Body of pancreas (tissue), 4 donors: Measurements from ENCODE around the gene SIRT7. TPM values are rescaled to one million over a fixed set of nuclear protein-coding genes. Genes with fewer than 3 reads are reported as not detected.

Source experiments
- ATAC-seq: fragments of 150-250 bp; one replicate; pipeline ENCODE4 v1.9.1; 2016
- DNase-seq, 4 donors: peaks; one replicate each; pipeline ENCODE4 v3.0.0-alpha.2; 2019
- H3K27ac ChIP-seq, 4 donors: fragments of 200-600 bp; sonication (generic); 1 replicate in 3 of 4; 2 replicates in 1 of 4; pipeline versions ENCODE4 v1.5.1 to v1.6.1; 2016 to 2019; ENCODE audit warnings: mild to moderate bottlenecking in 1 of 4, mixed read lengths in 1 of 4, moderate library complexity in 1 of 4
- H3K27me3 ChIP-seq, 2 donors: fragments of 200-600 bp; sonication (generic); one replicate each; pipeline ENCODE4 v1.6.0; 2016; ENCODE audit warnings: mild to moderate bottlenecking in 1 of 2
- H3K36me3 ChIP-seq, 2 donors: fragments of 200-600 bp; sonication (generic); replicated peaks in 1 of 2; 2 replicates each; pipeline ENCODE4 v1.5.1; 2016; ENCODE audit warnings: low read depth in 2 of 2; ENCODE audit not compliant: insufficient read depth in 1 of 2
- H3K4me1 ChIP-seq: fragments of 200-600 bp; sonication (generic); one replicate; pipeline ENCODE4 v1.6.0; 2016
- H3K4me3 ChIP-seq, 2 donors: fragments of 200-600 bp; sonication (generic); 1 replicate in 1 of 2; 2 replicates in 1 of 2; pipeline ENCODE4 v1.5.1; 2016 to 2019
- H3K9me3 ChIP-seq, 3 donors: fragments of 200-600 bp; sonication (generic); 1 replicate in 2 of 3; 2 replicates in 1 of 3; pipeline ENCODE4 v1.5.1; 2016
- POLR2A ChIP-seq, 3 donors: fragments of 450-650 bp; IDR thresholded peaks; one replicate each; pipeline ENCODE4 v1.6.1; 2016; ENCODE audit warnings: antibody characterized with exemption in 3 of 3, mild to moderate bottlenecking in 2 of 3
- WGBS, 2 donors: methylation state at CpG; one replicate each; pipeline ENCODE4 v1.1.5; 2017; 5-methylcytosine and 5-hydroxymethylcytosine counted together
- intact Hi-C: fragments of 100-400 bp; cut with DNase I; formaldehyde crosslinking; loops from one replicate; pipeline ENCODE4 v1.15.1; 2023
- total RNA-seq, 2 donors: library from RNA; depleted of rRNA; stranded (reverse); fragments of >200 nt; gene quantifications; one replicate each; pipeline ENCODE4 v1.1.0, GENCODE V29; 2016
- TF ChIP-seq, protein P1 (sequence below), 7 experiments: fragments of 450-650 bp in 4 of 7; fragments of 200-600 bp in 3 of 7; sonication (generic) in 3 of 7; IDR thresholded peaks; one replicate each; pipeline ENCODE4 v1.5.1; 2016 to 2019; ENCODE audit warnings: antibody characterized with exemption in 7 of 7

SIRT7 gene
- total RNA-seq, 2 donors from 2014 or later = 23.9 to 48.5 TPM

DNA sequence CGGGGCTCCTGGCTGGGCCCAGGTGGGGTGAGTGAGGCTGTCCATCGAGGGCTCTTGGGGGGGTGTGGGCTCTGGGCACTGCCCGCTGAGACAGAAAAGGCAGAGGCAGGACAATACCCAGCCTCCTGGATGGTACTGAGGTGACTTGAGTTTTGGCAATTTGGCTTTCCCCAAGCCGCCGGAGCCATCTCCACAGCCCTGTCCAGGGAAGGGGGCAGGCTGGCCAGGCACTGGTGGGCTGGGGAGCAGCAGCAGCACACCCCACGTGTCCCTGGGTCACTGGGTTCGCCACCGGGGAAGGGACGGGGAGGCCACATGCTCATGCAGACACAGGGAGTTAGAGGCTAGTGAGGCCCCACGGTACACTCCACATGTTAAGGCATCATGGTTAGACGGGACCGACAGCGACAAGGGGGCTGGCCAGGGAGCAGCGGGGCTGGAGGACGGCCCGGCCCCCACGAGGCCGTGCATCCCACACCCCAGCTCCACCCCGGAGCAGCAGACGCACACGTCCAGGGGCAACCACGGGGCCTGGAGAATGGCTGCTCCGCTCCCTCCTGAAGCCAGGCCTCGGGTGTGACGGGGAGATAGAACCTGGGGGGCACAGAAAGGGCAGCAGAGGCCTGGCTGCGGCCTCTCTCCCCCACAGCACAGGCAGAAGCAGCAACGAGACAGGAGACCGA lies 49.8 kb downstream of the SIRT7 start:
- 55 to 70% methylated on average over 6 to 28 of the region's 28 CpGs for WGBS, 2 donors
- H3K27me3 ChIP-seq = no peaks in the 10 kb centered on the region
- H3K4me3 ChIP-seq = no peak overlapping the region
- intact Hi-C loops = no loop called here
- TF ChIP-seq POLR2A (IDR thresholded peaks at IDR 0.05) = peak in 1 of 3 donors; percentile 44
- TF ChIP-seq, protein P1, sequence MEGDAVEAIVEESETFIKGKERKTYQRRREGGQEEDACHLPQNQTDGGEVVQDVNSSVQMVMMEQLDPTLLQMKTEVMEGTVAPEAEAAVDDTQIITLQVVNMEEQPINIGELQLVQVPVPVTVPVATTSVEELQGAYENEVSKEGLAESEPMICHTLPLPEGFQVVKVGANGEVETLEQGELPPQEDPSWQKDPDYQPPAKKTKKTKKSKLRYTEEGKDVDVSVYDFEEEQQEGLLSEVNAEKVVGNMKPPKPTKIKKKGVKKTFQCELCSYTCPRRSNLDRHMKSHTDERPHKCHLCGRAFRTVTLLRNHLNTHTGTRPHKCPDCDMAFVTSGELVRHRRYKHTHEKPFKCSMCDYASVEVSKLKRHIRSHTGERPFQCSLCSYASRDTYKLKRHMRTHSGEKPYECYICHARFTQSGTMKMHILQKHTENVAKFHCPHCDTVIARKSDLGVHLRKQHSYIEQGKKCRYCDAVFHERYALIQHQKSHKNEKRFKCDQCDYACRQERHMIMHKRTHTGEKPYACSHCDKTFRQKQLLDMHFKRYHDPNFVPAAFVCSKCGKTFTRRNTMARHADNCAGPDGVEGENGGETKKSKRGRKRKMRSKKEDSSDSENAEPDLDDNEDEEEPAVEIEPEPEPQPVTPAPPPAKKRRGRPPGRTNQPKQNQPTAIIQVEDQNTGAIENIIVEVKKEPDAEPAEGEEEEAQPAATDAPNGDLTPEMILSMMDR (IDR thresholded peaks at IDR 0.05) = no peak
- no peaks in the 10 kb centered on the region for H3K9me3 ChIP-seq
- peaks cover 83% of the 10 kb centered on the region for H3K4me1 ChIP-seq
- no peak for ATAC-seq
- H3K36me3 ChIP-seq = no peaks in the 10 kb centered on the region
- peak in 1 of 4 donors; percentile 41 for DNase-seq
- peak overlapping the region; percentile 95 to 99 (median 98) for H3K27ac ChIP-seq

DNA sequence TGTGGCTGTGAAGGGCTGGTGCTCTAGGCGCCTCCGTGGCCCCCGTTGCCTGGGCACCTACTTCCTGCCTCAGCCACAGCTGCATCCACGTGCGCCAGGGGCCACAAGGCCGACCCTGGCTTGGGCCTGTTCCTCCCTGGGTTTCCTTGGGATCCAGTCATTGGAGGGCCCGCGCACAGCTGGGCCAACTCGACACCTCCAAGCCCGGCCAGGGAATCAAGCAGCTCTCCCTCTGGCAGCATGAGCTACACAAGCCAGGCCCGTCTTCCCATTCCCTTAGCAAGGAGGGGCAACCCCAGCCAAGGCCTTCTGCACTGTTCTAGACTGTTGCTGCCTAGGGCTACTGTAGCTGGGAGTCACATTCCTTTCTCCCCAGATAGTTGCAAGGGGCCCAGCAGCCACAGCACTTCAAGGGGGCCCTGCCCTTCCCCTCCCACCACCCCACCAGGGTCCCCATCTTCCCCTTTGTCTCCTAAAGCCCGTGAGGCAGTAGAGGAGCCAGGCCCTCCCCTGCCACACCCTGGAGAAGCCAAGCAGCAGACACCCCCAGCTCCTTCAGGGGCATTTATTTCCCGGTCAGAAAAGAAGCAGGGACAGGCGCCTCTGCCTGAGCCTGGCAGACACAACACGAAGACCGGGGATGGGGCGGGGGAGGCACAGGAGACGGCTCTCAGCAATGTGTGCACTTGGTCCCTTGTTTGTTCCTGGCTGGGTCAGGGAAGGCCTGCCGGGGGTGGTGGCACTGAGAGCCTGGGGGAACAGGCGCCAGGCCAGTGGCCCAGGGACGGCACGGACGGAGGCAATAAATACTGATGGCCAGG lies 50.6 kb downstream of the SIRT7 start:
- H3K27ac ChIP-seq = peak overlapping the region; percentile 95 to 99 (median 98)
- TF ChIP-seq POLR2A (IDR thresholded peaks at IDR 0.05) = peak in 1 of 3 donors; percentile 46
- TF ChIP-seq, protein P1 (IDR thresholded peaks at IDR 0.05) = no peak
- WGBS, 2 donors = 32 to 33% methylated on average over 20 to 22 of the region's 23 CpGs
- no peaks in the 10 kb centered on the region for H3K9me3 ChIP-seq
- no peaks in the 10 kb centered on the region for H3K27me3 ChIP-seq
- intact Hi-C loops = no loop called here
- H3K4me3 ChIP-seq = no peak overlapping the region
- peak; percentile 57 to 76 (median 65) for DNase-seq
- H3K36me3 ChIP-seq = no peaks in the 10 kb centered on the region
- no peak for ATAC-seq
- H3K4me1 ChIP-seq = peaks cover 79% of the 10 kb centered on the region

DNA sequence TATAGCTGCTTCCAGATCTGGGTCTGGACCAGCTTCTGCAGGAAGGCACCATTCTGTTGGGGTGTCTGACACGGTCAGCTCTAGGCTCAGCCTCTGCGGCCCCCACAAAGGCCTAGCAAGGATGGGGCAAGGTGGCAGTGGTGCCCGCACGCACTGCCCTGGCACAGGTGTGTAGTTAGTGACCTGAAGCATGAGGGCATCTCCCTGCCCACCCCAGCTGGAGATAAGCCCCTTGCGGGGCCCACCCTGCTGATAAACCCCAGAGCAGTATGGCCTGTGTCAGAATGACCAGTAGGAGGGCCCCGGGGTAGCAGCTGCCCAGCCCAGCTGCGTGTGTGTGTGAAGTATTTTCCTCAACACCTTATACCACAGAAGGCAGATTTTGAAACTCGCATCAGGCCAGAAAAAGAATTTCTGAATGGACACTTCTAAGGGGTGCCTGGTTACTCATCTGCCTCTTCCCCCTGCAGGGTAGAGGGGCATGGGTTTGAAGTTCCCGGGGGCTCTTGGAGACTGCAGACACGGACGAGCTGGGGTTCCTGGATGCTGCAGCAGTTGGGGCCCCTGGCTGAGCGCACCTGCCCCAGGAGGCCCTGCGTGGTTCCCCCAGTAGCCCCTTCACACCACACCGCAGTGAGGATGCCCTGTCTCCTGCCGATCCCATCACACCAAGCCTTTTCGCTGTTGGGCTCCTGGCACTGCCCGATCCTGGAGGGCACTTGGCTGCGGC lies 51.4 kb downstream of the SIRT7 start:
- 60 to 64% methylated on average over 13 to 18 of the region's 18 CpGs for WGBS, 2 donors
- Histone ChIP-seq H3K27me3 (no peaks in the 10 kb centered on the region), H3K4me1 (peaks cover 82% of the 10 kb centered on the region), H3K9me3 (no peaks in the 10 kb centered on the region), H3K27ac (peak overlapping the region; percentile 95 to 99 (median 98)), H3K36me3 (no peaks in the 10 kb centered on the region), H3K4me3 (no peak overlapping the region)
- no peak for DNase-seq
- TF ChIP-seq POLR2A (IDR thresholded peaks at IDR 0.05) = no peak
- TF ChIP-seq, protein P1 (IDR thresholded peaks at IDR 0.05) = no peak
- intact Hi-C loops = no loop called here
- no peak for ATAC-seq

DNA sequence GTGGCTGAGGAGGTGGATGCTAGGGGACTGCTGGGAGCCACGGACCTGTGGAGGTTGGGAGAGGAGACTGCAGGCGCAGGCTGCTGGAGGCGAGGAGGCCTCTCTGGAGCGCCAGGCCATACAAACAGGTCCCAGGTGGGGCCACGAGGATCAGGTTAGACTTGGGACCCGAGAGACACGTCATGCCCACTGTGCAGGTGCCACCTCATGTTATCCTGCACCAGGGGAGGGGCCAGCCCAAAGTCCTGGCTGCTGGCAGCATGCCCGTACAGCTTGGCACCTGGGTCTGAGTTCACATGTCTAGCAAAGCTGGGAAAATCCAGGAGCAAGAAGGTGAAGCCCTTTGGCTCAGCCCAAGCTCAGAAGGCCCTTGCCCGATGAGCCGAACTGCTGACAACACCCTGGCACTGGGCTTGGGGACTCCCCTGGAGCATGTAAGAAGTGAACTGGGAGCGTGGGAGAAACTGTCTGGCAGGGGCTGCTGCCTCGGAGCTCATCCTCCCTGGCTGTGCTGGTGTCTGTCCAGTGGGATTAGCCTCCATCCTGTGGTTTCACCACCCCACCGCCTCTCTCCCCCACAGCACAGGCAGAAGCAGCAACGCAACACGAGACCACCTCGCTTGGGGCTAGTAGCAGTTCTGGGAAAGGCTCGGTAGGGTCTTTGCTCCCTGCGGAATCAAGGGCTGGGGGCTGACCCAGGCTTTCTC lies 52.1 kb downstream of the SIRT7 start:
- DNase-seq (peak; percentile 97 to 99 (median 98)), ATAC-seq (peak; percentile 62)
- no peaks in the 10 kb centered on the region for H3K36me3 ChIP-seq
- peak; percentile 76 to 80 (median 79) for TF ChIP-seq POLR2A (IDR thresholded peaks at IDR 0.05)
- TF ChIP-seq, protein P1 (IDR thresholded peaks at IDR 0.05) = no peak
- peaks cover 84% of the 10 kb centered on the region for H3K4me1 ChIP-seq
- intact Hi-C loops = no loop called here
- peak overlapping the region; percentile 91 to 98 (median 96) for H3K27ac ChIP-seq
- H3K4me3 ChIP-seq = no peak overlapping the region
- 29 to 57% methylated on average over 11 to 18 of the region's 18 CpGs for WGBS, 2 donors
- H3K27me3 ChIP-seq = no peaks in the 10 kb centered on the region
- H3K9me3 ChIP-seq = no peaks in the 10 kb centered on the region
